Hematopoietic multipotent progenitor cell treated with erythropoietin and hydrocortisone succinate and interleukin-3 and kit ligand, for 15 days (in vitro differentiated cells): ENCODE results near the gene SLX4IP.

Source experiments
- DNase-seq: peaks from one replicate; pipeline ENCODE4 v3.0.0-alpha.2; 2015; ENCODE audit warnings: low spot score

The SLX4IP gene

DNA sequence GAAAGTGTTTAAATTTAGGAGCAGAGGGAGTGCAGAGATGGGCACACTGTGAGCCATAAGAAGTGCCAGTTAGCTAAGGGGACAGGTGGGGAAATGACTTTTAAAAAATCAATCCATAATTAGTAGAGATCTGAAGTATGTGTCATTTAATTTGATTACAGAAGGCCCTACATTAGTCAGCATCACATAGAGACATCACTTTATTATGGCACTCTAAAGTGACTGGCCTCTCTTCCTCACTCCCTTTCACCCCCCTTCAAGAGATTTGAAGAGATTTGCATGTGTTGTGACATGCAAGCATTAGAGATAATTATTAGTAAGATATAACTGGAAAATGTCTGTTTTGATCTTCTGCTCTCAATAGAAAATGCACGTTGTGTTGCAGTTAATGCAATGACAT is 86.7 kb downstream of the SLX4IP start:
- DNase-seq = no peak

GRCh38 chr20:10522328-10522727 is 87.2 kb downstream of the SLX4IP start:
- DNase-seq = no peak

DNA sequence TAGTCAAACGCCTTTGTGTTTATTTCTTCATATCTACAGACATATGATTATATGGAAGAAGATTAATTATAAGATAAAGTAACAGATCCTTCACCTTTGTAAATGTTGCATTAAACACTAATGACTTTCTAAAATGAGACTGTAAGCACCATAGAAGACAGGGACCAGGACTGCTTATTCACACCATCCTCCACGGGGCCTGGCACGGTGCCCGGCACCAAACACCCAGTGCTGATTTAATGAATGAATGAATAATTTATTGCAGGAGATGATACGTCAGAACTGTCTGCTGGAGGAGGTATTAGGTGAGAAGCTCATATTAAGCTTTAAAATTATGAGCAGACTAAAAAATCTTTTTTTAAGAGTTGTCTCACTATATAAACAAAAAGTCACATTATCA is 88.3 kb downstream of the SLX4IP start:
- DNase-seq = peak; percentile 56

GRCh38 chr20:10524034-10524476 is 89.0 kb downstream of the SLX4IP start:
- no peak for DNase-seq

DNA sequence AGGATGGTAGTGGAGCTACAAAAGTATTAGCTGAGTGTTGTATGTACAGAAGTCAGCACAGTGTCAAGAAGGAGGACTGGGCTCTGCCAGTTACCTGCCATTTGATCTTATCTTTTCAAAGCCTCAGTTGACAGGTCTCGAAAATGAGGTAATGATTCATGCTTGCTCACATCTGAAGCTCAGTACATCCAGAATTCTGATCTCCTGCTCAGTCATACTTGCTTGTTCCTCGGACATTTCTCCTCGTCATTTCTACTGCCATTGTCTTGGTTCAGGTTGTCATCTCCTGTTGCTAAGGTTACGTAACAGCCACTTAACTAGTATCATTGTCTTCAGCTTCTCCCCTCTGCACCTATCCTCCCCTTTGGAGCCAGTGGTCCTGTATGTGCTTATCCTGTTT is 89.5 kb downstream of the SLX4IP start:
- DNase-seq = no peak

GRCh38 chr20:10527781-10528180 is 92.7 kb downstream of the SLX4IP start:
- no peak for DNase-seq

- no peak for DNase-seq
Measured at GRCh38 chr20:10530883-10531282, 95.8 kb downstream of the SLX4IP start.

GRCh38 chr20:10531848-10532247 is 96.7 kb downstream of the SLX4IP start:
- no peak for DNase-seq

GRCh38 chr20:10532361-10532760 is 97.3 kb downstream of the SLX4IP start:
- no peak for DNase-seq

DNA sequence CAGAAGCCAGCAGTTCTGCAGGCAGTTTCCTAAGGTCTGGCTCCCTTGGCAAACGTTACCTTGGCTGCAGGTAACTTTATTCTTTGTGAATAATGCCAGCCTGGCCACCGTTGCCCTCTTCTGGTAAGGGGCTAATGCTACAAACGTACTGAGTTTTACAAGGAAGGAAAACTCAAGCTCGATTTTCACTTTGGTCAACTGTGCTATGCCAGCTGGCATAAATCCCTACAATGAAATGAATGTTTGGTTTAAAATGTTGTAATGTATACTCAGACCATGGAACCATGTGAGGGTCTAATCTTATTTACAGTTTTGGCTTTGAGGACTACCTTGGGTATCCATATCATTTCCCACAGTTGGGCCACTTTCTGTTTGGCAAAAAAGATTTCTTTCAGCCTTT is 101.4 kb downstream of the SLX4IP start:
- DNase-seq = peak; percentile 47

GRCh38 chr20:10537850-10538480 is 102.9 kb downstream of the SLX4IP start:
- DNase-seq = no peak

- no peak for DNase-seq
Measured at GRCh38 chr20:10538768-10539167, 103.7 kb downstream of the SLX4IP start.

DNA sequence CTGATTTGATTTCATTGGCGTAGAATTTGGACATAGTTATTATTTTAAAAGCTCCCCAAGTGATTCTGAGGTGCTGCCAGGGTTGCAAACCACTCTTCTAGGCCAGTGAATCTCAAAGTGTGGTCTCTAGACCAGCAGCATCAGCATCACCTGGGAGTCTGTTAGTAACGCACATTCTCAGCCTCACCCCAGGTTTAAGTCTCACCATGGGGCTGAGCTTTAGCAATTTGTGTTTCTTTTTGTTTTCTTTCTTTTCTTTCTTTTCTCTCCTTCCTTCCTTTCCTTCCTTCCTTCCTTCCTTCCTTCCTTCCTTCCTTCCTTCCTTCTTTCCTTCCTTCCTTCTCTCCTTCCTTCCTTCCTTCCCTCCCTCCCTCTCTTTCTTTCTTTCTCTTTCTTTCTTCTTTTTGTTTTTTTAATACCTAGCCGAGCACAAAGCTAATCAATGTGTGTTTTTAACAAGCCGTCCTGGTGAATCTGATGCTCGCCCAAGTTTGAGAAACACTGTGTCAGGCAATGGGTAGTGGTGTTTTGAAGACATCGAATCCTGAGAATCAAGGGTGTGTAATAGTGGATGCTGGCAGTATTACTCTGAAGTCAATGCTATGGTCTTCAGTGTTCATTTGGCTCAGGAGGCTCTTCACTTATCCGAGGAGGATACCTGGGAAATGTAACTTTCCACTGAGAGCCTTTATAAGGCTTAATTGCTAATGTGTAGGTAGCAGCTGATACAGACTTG is 104.9 kb downstream of the SLX4IP start:
- no peak for DNase-seq

GRCh38 chr20:10540636-10541493 is 105.8 kb downstream of the SLX4IP start:
- DNase-seq = no peak

GRCh38 chr20:10541668-10542411 is 106.7 kb downstream of the SLX4IP start:
- no peak for DNase-seq

DNA sequence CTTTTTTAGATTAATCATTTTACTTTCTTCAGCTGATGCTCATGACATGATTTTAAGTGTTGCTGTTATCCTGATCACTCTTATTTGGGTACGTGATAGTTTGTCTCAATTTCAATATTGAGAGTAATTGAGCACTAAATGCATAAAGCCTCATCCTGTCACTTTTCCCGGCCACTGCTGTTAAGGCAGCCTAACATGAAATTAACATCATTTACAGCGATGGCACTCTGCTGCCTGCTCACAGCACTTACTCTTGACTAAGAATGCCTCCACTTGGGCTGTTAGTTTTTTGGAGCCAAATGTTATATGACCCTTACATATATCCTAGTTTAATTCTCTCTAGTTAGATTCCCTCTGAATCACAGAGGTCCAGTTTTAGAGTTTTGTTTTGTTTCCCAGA is 107.3 kb downstream of the SLX4IP start:
- DNase-seq = no peak

DNA sequence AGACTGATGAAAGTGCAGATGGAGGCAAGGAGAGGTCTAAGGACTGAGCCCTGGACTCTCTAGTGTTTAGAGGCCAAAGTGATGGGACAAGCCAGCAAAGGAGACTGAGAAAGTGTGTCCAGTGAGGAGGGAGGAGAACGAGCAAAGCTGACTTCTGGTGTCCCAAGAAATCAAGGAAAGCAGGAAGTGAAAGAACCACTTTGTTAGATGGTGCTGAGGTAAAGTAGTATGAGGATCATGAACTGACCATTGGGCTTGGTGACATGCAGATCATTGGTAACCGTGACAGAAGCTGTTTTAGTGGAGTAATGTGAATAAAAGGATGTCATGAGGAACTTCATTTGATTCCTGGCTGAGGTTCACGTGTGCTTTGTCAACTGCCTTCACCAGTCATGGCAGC is 108.4 kb downstream of the SLX4IP start:
- DNase-seq = no peak

- DNase-seq = no peak
Measured at GRCh38 chr20:10547276-10548114, 112.4 kb downstream of the SLX4IP start.

DNA sequence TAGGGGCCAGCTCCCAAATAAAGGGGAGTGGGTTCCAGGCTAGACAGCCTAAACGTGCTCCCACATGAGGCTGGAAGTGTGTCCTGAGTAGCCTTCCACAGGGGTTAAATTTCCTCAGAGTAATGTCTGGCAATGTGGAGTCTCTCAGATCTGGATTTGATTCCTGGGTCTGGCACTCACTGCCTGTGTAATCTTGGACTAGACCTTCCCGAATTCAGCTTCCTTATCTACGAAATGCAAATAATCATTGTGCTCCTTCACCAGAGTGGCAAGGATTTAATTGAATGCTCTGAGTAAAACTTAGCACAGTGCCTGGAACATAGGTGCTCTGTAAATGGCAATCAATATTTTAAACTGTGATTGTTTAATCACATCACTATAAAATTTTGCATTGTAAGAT is 114.4 kb downstream of the SLX4IP start:
- DNase-seq = no peak

DNA sequence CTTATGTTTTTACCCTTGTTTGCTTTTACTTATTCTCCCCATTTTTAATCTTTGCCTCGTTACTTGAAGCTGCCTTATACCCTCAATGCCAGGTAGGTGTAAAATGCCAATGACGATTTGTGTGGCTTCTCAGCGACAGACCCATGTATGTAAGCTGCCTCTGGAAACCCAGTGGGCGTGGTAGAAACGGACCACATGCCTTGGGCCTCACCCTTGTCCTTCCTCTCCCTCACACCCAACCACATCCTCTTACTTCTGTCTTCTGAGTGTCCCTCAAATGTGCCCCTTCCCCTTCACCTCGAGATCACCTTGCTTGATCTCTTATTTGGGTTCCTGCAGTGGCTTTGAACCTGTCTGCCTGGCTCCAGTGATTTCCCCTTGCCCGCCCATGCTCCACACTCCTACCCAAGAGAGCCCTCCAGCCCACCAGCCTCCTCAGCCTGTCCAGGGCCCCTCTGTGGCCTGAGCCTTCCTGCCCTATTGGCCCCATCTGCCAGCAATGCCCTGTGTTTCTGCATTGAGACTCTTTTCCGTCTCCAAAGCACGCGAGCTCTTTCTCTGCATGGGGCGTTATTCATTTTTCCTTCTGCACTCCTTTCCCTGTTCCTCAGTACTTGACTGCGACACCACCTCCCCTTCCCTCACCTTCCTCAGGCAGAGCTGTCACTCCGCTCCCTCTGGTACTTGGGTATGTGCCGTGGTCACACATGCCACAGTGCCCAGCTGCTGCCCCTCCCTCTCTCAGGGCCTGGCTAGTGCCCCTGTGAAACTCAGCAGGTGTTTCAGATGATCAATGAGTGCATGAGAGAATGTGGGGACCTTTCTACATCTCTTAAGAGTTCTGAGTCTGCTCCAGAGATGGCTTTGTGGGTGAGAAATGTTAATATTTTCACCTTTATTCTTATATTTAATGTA is 115.4 kb downstream of the SLX4IP start:
- no peak for DNase-seq
